GM12891 (cell line): Measurements from ENCODE around the gene PHACTR4.
"Not testable (repeated sequence)": the region's sequence is repeated elsewhere in the genome, so short reads cannot be mapped to it uniquely, and the experiment has no call there.

Source experiments
- DNase-seq: peaks from one replicate; pipeline ENCODE4 v3.0.0; 2011; ENCODE audit warnings: low spot score; ENCODE audit not compliant: insufficient read length
- FAIRE-seq: peaks from 2 replicates; lab custom pipeline; 2011; peaks lifted over from hg19 to GRCh38; lab: Jason Lieb, UNC
- PAX5 ChIP-seq: IDR thresholded peaks from 2 replicates; pipeline ENCODE4 v1.6.1; 2011; ENCODE audit warnings: low read length, moderate library complexity, mild to moderate bottlenecking; ENCODE audit not compliant: insufficient read depth, severe bottlenecking
- POLR2A ChIP-seq: IDR thresholded peaks from 2 replicates; pipeline ENCODE4 v1.6.1; 2011; ENCODE audit warnings: low read depth, low read length, control low read depth
- POLR2AphosphoS5 ChIP-seq: IDR thresholded peaks from 2 replicates; pipeline ENCODE4 v1.6.1; 2011; ENCODE audit warnings: low read depth, low read length, control low read depth
- POU2F2 ChIP-seq: IDR thresholded peaks from 2 replicates; pipeline ENCODE4 v1.6.1; 2011; ENCODE audit warnings: low read depth, mild to moderate bottlenecking, control low read depth, low read length, moderate library complexity
- SPI1 ChIP-seq: IDR thresholded peaks from 2 replicates; pipeline ENCODE4 v1.6.1; 2011; ENCODE audit warnings: low read depth, low read length, control low read depth
- TAF1 ChIP-seq: IDR thresholded peaks from 2 replicates; pipeline ENCODE4 v1.6.1; 2011; ENCODE audit warnings: low read depth, low read length, control low read depth

The PHACTR4 gene

DNA sequence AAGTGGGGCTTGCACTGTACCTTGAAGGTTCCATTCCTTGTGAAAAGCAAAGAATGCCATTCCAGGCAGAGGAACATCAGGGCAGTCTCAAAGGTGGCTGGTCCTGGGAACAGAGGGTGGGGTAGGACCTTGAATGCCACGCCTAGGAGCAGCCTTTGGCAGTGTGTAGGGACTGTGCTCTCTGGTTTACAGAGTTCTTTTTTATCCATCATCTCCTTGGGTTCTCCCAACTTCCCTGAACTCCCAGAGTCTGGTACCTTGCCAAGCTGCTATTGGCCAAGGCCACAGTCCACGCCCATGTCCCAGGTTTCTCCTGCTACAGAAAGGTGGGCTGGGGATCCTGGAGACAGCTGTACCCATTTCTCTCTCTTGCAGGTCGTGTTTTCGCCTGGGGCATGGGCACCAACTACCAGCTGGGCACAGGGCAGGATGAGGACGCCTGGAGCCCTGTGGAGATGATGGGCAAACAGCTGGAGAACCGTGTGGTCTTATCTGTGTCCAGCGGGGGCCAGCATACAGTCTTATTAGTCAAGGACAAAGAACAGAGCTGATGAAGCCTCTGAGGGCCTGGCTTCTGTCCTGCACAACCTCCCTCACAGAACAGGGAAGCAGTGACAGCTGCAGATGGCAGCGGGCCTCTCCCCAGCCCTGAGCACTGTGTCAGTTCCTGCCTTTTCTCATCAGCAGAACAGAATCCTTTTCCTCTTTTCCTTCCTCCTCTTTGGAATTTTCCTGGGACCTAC is 168.1 kb downstream of the PHACTR4 start:
- FAIRE-seq (no peak), DNase-seq (no peak)
- no peak for TF ChIP-seq TAF1
- no peak for TF ChIP-seq PAX5
- no peak for TF ChIP-seq POLR2A
- TF ChIP-seq POU2F2, result no peak
- TF ChIP-seq POLR2AphosphoS5, result no peak
- no peak for TF ChIP-seq SPI1

DNA sequence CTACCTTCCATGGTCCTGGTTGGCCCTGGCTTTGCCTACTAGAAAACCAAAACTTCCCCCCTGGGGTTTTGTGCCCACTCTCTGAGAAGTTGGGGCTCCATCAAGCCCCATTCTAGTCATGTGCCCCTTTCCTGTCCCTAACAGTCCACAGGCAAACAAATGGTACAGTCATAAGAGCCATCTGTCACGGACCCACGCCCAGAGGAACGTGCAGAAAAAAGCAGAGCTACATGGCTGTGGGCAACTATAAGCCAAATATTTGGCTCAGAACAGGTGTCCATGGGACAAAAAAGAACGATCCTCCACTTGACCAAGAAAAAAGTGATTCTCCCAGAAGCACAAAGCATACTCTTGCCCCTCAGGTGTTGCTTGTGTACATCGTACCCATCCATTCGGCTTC is 168.7 kb downstream of the PHACTR4 start:
- FAIRE-seq (no peak), DNase-seq (no peak)
- TF ChIP-seq POU2F2 (no peak), TAF1 (no peak), SPI1 (no peak), POLR2AphosphoS5 (no peak), POLR2A (no peak), PAX5 (no peak)

DNA sequence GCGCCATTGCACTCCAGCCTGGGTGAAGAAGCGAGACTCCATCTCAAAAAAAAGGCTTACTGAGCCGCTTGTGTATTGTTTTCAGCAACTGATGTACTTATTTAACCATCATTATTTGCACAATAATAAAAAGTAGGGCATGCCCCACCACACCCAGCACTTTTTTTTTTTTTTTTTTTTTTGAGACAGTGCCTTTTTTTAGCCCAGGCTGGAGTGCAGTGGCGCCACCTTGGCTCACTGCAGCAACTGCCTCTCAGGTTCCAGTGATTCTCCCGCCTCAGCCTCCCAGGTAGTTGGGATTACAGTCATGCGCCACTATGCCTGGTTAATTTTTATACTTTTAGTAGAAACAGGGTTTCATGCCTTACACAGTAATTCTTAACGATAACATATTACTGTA is 171.1 kb downstream of the PHACTR4 start:
- FAIRE-seq (no peak), DNase-seq (no peak)
- TF ChIP-seq SPI1 (no peak), POLR2A (no peak), POLR2AphosphoS5 (no peak), PAX5 (no peak), POU2F2 (no peak), TAF1 (no peak)

DNA sequence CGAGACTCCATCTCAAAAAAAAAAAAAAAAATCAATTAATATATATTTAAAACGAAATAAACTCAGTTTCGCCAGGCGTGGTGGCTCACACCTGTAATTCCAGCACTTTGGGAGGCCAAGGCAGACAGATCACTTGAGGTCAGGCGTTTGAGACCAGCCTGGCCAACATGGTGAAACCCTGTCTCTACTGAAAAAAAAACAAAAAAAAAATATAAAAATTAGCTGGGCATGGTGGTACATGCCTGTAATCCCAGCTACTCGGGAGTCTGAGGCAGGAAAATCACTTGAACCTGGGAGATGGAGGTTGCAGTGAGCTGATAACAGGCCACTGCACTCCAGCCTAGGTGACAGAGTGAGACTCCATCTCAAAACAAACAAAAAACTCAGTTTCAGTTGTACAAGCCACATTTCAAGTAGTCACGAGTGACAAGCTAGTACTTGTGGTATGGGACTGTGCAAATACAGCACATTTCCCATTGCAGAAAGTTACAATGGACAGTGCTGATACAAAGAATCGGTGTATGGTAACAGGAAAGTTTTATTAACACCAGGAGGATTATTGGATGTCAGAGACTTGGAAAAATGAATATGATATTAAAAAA is 172.0 kb downstream of the PHACTR4 start:
- not testable (repeated sequence) for DNase-seq, FAIRE-seq

DNA sequence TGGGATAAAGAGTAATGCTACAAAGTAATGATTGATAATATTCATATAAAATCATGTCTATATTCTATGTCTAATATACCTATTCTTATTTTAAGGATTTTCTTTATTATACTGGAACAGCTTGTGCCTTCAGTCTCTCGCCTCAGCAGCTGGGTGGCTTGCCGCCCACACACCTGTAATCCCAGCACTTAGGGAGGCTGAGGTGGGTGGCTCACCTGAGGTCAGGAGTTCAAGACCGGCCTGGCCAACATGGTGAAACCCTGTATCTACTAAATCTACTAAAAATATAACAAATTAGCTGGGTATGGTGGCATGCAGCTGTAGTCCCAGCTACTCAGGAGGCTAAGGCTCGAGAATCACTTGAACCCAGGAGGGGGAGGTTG is 175.7 kb downstream of the PHACTR4 start:
- TF ChIP-seq TAF1 (no peak), POU2F2 (no peak), POLR2AphosphoS5 (no peak), POLR2A (no peak), SPI1 (no peak), PAX5 (no peak)
- FAIRE-seq, result no peak

DNA sequence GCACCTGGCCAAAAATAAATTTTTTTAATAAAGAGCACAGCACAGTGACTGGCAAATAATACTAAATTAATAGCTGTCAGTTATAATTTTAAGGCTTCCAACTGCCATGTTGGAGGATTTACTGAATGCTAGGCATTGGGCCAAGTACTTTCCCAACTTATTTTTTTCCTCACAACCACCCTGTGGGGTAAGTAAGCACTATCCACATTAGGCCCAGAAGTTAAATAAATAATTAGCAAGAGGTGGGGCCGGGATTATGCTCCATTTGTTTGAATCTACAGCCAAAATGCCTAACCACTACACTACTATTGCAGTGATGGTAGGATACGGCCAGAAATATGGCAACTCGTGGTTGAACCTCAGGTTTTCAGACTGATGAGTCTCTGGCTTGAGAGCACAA is 178.8 kb downstream of the PHACTR4 start:
- TF ChIP-seq TAF1 (no peak), SPI1 (no peak), POLR2AphosphoS5 (no peak), POU2F2 (no peak), POLR2A (no peak)
- no peak for FAIRE-seq
- no peak for DNase-seq

More for the DNA sequence above, 175.7 kb downstream of the PHACTR4 start:
- no peak for DNase-seq
